CMK (cell line): ENCODE results near the gene CD96.
A peak's percentile ranks its signal among the peaks of the same experiment; 100 is the strongest.
"Not testable (repeated sequence)": the region's sequence is repeated elsewhere in the genome, so short reads cannot be mapped to it uniquely, and the experiment has no call there.

ENCODE experiments used
- DNase-seq: peaks from one replicate; pipeline ENCODE4 v3.0.0-alpha.2; 2010; ENCODE audit warnings: low read depth

CD96 gene, protein sequence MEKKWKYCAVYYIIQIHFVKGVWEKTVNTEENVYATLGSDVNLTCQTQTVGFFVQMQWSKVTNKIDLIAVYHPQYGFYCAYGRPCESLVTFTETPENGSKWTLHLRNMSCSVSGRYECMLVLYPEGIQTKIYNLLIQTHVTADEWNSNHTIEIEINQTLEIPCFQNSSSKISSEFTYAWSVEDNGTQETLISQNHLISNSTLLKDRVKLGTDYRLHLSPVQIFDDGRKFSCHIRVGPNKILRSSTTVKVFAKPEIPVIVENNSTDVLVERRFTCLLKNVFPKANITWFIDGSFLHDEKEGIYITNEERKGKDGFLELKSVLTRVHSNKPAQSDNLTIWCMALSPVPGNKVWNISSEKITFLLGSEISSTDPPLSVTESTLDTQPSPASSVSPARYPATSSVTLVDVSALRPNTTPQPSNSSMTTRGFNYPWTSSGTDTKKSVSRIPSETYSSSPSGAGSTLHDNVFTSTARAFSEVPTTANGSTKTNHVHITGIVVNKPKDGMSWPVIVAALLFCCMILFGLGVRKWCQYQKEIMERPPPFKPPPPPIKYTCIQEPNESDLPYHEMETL

DNA sequence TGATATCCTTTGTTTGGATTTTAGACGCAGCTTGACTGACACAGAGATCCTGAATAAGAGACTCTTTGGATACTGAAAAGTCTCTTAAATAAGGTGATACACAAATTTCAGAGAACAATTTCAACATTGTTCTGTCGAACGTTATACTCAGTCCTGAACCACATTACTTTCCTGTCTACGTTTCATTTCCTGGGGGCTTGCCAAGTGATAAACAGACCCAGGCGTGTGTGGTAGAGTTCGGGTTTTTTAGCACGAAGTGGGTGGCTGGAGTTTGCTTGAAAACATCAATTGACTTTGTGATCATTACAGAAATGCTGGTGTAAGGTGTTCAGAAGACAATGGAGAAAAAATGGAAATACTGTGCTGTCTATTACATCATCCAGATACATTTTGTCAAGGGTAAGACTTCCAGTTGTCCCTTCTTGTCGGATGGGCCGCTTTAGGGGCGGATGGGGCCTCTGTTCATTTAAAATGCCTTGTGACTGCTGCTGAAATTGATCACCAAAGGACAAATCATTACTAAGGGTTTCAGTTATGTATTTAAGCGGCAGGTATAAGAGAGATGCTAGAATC, at the start of gene CD96:
Gene CD96 (plus strand): TSS at position 287 of the 573 bp plus-strand sequence. CDS start 52 bp downstream, at position 339.
- DNase-seq: no peak

DNA sequence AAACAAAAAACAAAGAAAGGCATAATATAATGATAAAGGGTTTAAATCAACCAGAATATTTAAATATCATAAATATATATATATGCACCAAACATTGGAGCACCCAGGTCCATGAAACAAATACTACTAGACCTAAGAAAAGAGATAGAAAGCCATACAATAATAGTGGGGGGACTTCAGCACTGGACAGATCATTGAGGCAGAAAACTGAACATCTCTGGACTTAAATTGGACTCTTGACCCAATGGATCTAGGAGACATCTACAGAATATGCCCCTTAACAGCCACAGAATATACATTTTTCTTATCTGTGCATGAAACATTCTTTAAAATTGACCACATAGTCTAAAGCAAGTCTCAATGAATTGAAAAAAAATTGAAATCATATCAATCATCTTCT, 48.7 kb upstream of the CD96 start:
- DNase-seq: no peak

GRCh38 chr3:111496894-111497559, 45.0 kb upstream of the CD96 start:
- DNase-seq: no peak

DNA sequence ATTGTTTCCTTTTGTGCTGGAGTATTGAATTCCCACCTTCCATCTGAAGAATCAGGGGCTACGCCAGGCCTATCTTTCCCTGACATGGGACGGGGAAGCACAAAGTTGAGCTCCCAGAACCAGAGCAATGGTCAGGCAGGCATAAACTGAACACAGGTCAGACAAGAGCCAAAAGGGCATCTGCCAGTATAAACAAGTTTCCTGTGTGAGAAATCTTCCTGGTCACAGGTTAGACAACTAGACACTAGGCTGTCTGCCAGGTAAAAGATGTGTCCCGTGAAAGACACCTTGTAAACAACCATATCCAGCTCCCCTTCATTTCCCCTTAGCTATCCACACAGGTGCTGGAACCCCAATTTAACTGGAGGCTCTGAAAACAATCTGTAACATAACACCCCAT, 44.0 kb upstream of the CD96 start:
- no peak for DNase-seq

DNA sequence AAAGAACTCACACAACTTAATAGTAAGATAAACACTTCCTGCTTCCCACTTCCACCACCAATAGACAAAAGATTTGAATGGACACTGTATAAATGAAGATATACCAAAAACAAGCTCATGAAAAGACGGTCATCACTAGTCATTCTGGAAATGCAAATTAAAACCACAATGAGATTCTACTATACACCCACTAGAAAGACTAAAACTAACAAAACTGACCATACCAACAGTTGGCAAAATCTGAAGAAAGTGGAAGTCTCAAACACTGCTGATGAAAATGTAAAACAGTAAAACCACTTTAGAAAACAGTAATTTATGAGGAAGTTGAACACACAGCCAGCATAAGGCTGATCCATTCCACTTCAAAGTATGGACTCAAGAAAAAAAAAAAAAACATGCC, 35.6 kb upstream of the CD96 start:
- no peak for DNase-seq

DNA sequence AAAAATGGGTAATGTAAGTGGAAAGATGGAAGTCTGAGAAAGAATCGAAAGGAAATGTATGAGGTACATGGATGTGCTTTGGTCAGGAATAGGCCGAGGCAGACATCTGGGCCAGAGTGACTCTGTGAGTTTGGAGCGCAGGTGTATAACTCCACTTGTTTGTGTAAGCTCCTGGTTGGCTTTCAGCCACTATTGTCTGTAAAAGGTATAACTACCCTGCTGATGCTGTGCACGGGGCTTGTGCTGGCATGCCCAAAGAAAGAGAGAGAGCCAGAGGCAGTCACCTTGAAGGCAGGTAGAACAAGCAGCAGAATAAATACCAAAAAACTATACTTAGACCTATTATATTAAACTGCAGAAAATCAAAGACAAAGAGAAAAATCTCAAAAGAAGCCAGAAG, 32.7 kb upstream of the CD96 start:
- DNase-seq: no peak

DNA sequence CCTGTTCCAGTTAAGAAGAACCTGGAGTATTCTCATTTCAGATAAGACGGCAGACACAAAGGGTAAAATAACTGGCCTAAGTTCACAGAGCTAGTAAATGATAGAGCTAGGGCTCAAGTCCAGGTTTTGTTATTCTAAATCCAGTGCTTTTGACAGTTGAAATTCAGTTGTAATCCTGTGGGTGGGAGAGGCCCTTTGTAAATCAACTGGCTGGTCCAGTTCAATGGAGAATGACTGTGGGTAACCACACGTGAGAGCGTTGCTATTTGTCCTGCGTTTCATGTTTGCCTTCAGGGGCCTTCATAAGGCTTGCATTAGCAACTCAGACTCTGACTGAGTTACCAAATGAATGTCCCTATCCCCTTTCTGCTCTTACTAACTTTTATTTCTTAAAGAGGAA, 24.2 kb upstream of the CD96 start:
- DNase-seq: no peak

DNA sequence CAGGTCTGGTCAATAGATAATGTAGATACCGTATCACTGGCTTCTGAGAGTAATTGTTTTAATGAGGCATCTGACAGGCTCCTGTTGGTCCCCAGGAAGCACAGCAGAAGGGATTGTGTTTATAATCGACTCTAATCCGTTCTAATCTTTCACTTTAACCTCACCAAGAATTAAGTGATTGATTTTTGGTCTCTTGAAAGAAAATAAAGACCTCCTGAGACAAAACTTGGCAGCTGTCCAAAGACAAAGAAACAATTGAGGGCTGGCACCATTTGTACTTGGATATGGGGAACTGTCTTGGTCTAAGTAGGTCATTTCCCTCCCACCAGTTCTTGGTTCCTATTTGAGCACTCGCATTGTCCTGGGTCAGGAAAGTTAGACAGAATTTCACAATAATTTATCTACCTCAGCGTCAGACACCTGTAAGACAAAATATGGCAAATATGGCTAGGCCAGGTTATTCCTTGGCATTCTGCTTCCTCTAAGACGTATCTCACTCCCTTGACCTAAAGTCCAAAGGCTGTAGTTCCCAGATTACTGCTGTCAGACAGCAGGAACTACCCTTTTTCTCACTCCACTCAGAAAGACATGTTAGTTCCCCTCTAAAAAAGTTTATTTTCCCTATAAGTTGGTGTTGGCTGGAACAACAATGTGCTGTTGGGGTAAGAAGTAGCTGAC, 22.7 kb upstream of the CD96 start:
- no peak for DNase-seq

GRCh38 chr3:111521891-111522290, 20.1 kb upstream of the CD96 start:
- DNase-seq: no peak

- DNase-seq: not testable (repeated sequence)
Observed at GRCh38 chr3:111524486-111524885, 17.5 kb upstream of the CD96 start.

DNA sequence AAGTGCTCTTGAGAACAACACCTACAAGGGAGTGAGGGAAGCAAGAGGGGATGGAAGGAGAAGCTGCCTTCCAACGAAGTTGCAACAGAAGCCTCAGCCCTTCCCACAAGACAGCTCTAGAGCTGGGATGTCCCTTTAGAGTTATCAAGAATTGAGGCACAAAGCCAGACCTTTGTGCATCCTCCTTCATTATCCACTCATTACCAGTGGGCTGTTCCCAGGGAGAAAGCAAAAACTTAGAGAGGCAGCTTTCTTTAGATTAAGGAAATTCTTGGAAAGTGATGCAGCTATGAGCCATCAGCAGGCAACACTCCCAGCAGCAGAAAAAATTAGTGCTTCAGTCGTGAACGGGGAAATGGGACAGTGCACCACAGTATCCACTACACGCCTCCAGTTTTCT, 10.6 kb upstream of the CD96 start:
- DNase-seq: no peak

- DNase-seq: no peak
Observed at GRCh38 chr3:111534701-111535100, 7.3 kb upstream of the CD96 start.

DNA sequence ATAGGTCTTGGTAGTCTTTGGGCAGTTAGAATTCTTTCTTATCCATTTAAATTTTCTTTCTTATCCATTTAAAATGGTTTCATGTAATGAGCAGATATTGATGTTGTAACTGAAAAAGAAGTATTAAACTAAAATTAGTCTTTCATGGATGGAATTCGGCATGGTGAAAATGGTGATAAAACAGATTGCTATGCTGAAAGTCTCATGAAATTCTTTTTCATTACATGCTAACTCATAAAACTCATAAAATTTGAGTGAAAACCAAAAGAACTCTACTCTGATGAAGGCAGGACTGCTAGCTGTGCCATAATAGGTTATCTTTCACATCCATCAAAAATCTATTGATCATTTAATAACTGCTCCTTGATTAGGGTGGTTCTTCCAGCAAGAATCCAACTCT, 3.9 kb upstream of the CD96 start:
- DNase-seq: no peak

DNA sequence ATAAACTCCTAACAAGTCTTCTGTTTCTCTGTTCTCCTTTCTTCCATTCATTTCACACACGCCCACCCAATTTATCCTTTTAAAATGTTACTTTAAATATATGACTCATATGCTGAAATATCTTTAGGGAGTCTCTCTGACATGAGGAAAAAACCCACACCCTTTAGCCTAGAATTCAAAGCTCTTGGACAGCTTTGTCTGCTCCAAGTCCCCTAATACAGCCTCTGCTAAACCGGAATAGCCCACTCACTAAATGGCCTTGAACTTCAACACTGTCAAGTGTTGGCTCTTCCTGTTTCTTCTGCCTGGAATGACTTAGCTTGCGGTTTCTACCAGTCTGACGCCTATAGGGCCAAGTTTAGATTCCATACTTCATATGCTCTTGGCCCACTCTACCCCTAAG, 3.3 kb upstream of the CD96 start:
- no peak for DNase-seq

DNA sequence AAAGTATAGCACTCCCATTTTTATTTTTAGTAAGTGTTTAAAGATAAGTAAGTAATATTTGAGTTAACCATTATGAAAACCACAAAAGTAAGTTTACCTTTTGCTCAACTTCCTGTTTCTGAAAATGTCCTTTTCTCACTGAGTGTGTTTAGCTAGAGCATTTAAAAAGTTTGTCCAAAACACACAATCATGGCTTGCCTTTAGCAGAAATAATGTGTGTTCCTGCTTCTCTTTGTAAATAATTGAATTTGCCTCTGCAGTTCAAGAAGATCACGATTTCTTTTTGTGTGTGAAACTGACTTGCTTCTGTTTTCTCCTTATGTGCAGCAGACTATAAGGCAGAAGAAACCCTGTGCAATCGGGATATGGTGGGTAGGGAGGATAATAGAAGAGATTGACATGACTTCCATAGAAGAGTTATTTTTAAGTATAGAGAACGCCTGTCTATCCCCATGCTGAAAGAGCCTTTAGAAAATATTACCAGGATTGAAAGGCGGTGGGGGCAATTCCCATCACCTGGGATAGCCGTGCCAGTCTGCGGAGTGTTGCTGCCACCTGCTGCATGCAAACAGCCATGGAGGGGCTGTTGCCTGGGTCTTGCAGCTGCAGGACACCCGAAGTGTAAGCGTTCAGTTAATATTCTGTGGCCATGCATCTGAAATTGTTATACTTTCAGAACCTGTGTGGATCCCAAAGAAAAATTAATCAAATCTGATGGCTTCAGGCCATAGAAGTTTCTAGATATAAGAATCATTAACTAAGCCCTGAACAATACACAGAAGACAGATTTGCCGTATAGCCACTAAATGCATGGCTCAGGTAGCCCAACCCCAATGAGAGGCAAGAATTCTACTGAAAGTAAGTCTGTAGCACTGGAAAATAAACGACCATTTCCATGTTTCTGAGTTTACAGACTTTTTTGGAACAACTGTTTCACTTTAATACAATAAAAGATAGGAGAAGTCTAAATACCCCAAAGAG, 2.4 kb upstream of the CD96 start:
- no peak for DNase-seq

GRCh38 chr3:111541391-111541790, 606 bp upstream of the CD96 start:
- no peak for DNase-seq

DNA sequence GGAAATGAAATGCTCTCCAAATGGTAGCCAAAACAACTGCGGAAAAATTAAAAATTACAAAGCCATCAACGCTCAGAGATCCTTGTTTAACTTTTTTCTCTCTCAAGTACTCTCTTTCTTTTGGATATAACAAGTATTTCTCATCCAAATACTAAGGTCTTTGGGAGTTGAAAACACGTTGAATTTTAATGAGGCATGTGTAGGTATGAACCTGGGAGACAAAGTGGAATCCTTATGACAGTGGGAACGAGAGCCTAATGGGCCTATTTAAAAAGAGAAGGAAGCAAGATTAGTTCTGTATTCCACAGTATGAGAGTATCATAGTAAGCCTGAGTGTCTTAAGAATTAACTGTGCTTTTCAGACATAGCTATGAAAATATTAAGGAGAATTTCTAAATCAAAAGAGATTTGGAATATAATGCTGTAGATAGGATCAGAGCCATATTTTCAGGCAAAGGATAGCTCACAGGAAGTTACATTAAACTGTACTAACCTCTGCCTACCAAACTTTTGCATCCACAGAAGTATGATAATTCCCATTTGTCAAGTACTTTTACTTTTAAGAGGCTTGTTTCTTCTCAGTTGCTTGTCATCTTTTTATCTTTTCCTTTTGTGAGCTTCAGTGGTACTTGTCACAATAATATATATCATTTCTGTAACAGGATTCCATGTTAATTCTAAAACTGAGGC, 759 bp downstream of the CD96 start:
- DNase-seq: no peak

- DNase-seq: no peak
Observed at GRCh38 chr3:111545349-111545748, 3.4 kb downstream of the CD96 start.

DNA sequence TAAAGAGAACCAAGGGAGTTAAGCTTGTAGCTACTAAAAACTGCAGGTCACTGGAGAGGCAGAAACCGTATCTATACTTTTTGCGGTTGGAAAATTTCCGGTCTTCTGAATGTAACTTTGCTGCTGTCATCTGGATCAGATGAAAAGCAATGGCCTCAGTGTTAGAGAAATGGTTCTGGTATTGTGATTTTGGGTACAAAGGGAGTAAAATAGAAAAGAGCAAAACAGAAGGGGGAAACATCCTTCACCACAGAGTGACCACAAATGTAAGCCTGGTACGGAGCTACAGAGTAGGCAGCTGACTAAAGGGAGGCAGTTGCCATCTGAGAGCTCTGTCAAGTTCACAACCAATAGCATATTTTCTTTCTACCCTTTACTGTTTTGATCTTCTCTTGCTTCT, 5.6 kb downstream of the CD96 start:
- DNase-seq: peak; percentile 27

- DNase-seq: no peak
Observed at GRCh38 chr3:111548092-111548491, 6.1 kb downstream of the CD96 start.

DNA sequence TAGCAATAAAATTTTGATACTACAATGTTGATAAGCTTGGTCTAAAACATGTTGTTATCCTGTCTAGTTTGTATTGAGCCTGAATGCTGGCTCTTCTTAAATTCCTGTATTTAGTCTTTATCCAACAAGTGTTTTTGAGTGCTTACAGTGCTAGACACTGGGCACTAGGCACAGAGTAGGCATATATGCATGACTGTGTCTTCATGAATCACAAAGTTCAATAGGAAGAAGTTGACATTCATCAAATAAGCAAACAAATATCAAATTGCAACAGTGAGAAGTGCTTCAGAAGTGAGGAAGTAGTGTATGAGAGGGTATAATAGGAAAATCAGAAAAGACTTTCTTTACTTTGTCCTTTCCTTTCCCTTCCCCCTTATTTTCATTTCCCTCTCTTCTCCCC, 6.8 kb downstream of the CD96 start:
- no peak for DNase-seq
